Upper lobe of right lung (tissue), 1 donor: ENCODE measurements around the gene ARRB1. TPM values are rescaled to one million over a fixed set of nuclear protein-coding genes. Genes with fewer than 3 reads are reported as not detected.

ENCODE experiments used
- ATAC-seq: fragments of 200-7000 bp; cut with Tn5 transposase; one replicate; pipeline ENCODE4 v1.9.1; 2020; ENCODE audit warnings: mild to moderate bottlenecking, moderate library complexity
- DNase-seq: peaks from one replicate; pipeline ENCODE4 v3.0.0-alpha.2; 2020
- H3K27ac ChIP-seq: fragments of 200-600 bp; one replicate; pipeline ENCODE4 v1.8.0; 2022
- H3K27me3 ChIP-seq: fragments of 200-600 bp; one replicate; pipeline ENCODE4 v1.8.0; 2022; ENCODE audit warnings: mild to moderate bottlenecking
- H3K36me3 ChIP-seq: fragments of 200-600 bp; one replicate; pipeline ENCODE4 v1.8.0; 2022
- H3K4me1 ChIP-seq: fragments of 200-600 bp; one replicate; pipeline ENCODE4 v1.8.0; 2022
- H3K4me3 ChIP-seq: fragments of 200-600 bp; one replicate; pipeline ENCODE4 v1.8.0; 2022; ENCODE audit warnings: mild to moderate bottlenecking
- H3K9me3 ChIP-seq: fragments of 200-600 bp; one replicate; pipeline ENCODE4 v1.8.0; 2022
- CTCF ChIP-seq: fragments of 200-600 bp; IDR thresholded peaks from one replicate; pipeline ENCODE4 v1.8.0; 2022; ENCODE audit warnings: antibody characterized with exemption
- intact Hi-C: fragments of 100-400 bp; cut with DNase I; formaldehyde crosslinking; loops from one replicate; pipeline ENCODE4 v1.11.0; 2022
- total RNA-seq: library from RNA; stranded (reverse); fragmentation: NEBNext Ultra II Directional; extraction: Animal tissue kit (Norgen Biotek cat#: 25700); gene quantifications from one replicate; pipeline ENCODE4 v1.2.1, GENCODE V29; 2021
- donor health status: DM: no; HTN: yes; CAD: no; lungs with severe emphysema.

ARRB1 gene
- total RNA-seq, 1 donor from 2014 or later: 188 TPM

- intact Hi-C loops: no loop called here
- no peak overlapping the region for H3K4me3 ChIP-seq
- peaks cover 78% of the 10 kb centered on the region for H3K4me1 ChIP-seq
- H3K27me3 ChIP-seq: no peaks in the 10 kb centered on the region
- H3K27ac ChIP-seq: peak overlapping the region; percentile 67
- no peaks in the 10 kb centered on the region for H3K9me3 ChIP-seq
- peak; percentile 54 for ATAC-seq
- H3K36me3 ChIP-seq: peaks cover 11% of the 10 kb centered on the region
- DNase-seq: peak; percentile 73
- TF ChIP-seq CTCF: no peak
These were observed 39.6 kb downstream of the ARRB1 start for GRCh38 chr11:75311858-75312288.

- no peak overlapping the region for H3K4me3 ChIP-seq
- intact Hi-C loops: no loop called here
- no peaks in the 10 kb centered on the region for H3K27me3 ChIP-seq
- ATAC-seq (no peak), DNase-seq (no peak)
- TF ChIP-seq CTCF: no peak
- no peak overlapping the region for H3K27ac ChIP-seq
- H3K4me1 ChIP-seq: peaks cover 78% of the 10 kb centered on the region
- H3K36me3 ChIP-seq: peaks cover 11% of the 10 kb centered on the region
- H3K9me3 ChIP-seq: no peaks in the 10 kb centered on the region
These were observed 42.5 kb downstream of the ARRB1 start for GRCh38 chr11:75308986-75309385.

GRCh38 chr11:75308116-75308515, 43.3 kb downstream of the ARRB1 start:
- Histone ChIP-seq H3K4me1 (peaks cover 70% of the 10 kb centered on the region), H3K27me3 (no peaks in the 10 kb centered on the region), H3K9me3 (no peaks in the 10 kb centered on the region), H3K27ac (no peak overlapping the region), H3K36me3 (peaks cover 11% of the 10 kb centered on the region), H3K4me3 (no peak overlapping the region)
- intact Hi-C loops: no loop called here
- TF ChIP-seq CTCF: no peak
- ATAC-seq: peak; percentile 32
- no peak for DNase-seq

GRCh38 chr11:75307058-75307457, 44.4 kb downstream of the ARRB1 start:
- Histone ChIP-seq H3K4me3 (no peak overlapping the region), H3K9me3 (no peaks in the 10 kb centered on the region), H3K4me1 (peaks cover 64% of the 10 kb centered on the region), H3K27me3 (no peaks in the 10 kb centered on the region), H3K27ac (peak overlapping the region; percentile 47), H3K36me3 (peaks cover 11% of the 10 kb centered on the region)
- no peak for DNase-seq
- intact Hi-C loops: no loop called here
- no peak for ATAC-seq
- TF ChIP-seq CTCF: no peak

GRCh38 chr11:75306529-75306928, 44.9 kb downstream of the ARRB1 start:
- H3K36me3 ChIP-seq: peaks cover 11% of the 10 kb centered on the region
- peak; percentile 18 for ATAC-seq
- H3K27me3 ChIP-seq: no peaks in the 10 kb centered on the region
- intact Hi-C loops: no loop called here
- peak overlapping the region; percentile 25 for H3K4me3 ChIP-seq
- no peak for DNase-seq
- H3K27ac ChIP-seq: peak overlapping the region; percentile 47
- TF ChIP-seq CTCF: no peak
- H3K9me3 ChIP-seq: no peaks in the 10 kb centered on the region
- H3K4me1 ChIP-seq: peaks cover 64% of the 10 kb centered on the region

- peaks cover 64% of the 10 kb centered on the region for H3K4me1 ChIP-seq
- intact Hi-C loops: no loop called here
- H3K36me3 ChIP-seq: peaks cover 11% of the 10 kb centered on the region
- H3K27me3 ChIP-seq: no peaks in the 10 kb centered on the region
- no peak overlapping the region for H3K27ac ChIP-seq
- no peak for TF ChIP-seq CTCF
- no peaks in the 10 kb centered on the region for H3K9me3 ChIP-seq
- ATAC-seq (no peak), DNase-seq (no peak)
- peak overlapping the region; percentile 25 for H3K4me3 ChIP-seq
These were observed 45.5 kb downstream of the ARRB1 start for GRCh38 chr11:75305993-75306392.
